ENCODE measurements around the gene TRABD2B. TPM values are rescaled to one million over a fixed set of nuclear protein-coding genes. Genes with fewer than 3 reads are reported as not detected.

TRABD2B gene
- total RNA-seq, 3 donors from 2014 or later, result 1.4 to 3.7 (median 2.3) TPM

DNA sequence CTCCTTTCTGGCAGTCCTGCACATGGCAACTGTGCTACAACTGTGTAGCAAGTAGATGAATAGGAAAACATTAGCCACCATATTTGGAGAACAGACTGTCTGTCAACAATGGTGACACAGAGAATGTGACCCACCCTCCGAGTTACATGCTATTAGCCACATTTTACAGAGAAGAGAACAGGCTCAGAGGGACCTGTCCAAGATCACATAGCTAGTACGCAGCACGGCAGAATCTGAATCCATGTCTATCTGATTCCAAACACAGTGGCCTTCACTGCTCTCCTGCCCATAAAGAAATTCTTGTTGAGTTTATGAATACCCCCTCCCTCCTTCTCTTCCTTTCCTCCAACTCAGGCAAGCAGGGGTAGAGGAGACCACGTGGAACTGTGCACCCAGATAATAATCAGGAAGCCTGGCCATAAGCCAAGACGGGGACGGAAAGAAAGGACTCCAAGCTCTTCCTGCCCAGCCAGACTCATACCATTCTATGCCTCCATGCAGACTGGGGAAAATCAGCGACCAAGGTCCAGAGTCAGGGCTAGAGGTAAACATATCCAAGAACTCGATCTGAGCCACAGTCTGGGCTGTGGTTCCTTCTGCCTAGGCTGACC, 78.8 kb downstream of the TRABD2B start:
- TF ChIP-seq POLR2AphosphoS5 (IDR thresholded peaks at IDR 0.05) (no peak), POLR2A (IDR thresholded peaks at IDR 0.05) (no peak)
- TF ChIP-seq, protein P1, sequence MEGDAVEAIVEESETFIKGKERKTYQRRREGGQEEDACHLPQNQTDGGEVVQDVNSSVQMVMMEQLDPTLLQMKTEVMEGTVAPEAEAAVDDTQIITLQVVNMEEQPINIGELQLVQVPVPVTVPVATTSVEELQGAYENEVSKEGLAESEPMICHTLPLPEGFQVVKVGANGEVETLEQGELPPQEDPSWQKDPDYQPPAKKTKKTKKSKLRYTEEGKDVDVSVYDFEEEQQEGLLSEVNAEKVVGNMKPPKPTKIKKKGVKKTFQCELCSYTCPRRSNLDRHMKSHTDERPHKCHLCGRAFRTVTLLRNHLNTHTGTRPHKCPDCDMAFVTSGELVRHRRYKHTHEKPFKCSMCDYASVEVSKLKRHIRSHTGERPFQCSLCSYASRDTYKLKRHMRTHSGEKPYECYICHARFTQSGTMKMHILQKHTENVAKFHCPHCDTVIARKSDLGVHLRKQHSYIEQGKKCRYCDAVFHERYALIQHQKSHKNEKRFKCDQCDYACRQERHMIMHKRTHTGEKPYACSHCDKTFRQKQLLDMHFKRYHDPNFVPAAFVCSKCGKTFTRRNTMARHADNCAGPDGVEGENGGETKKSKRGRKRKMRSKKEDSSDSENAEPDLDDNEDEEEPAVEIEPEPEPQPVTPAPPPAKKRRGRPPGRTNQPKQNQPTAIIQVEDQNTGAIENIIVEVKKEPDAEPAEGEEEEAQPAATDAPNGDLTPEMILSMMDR (IDR thresholded peaks at IDR 0.05), result no peak
- intact Hi-C loops (cut with DNase I; ENCODE audit: low total_unique reads), result no loop called here
- no peak overlapping the region for H3K4me3 ChIP-seq
- no peaks in the 10 kb centered on the region for H3K4me1 ChIP-seq
- H3K27ac ChIP-seq, result no peak overlapping the region
- no peak for DNase-seq (ENCODE audit: low spot score in 2 of 2)
- no peaks in the 10 kb centered on the region for H3K36me3 ChIP-seq
- no peaks in the 10 kb centered on the region for H3K9me3 ChIP-seq
- no peaks in the 10 kb centered on the region for H3K27me3 ChIP-seq

- Histone ChIP-seq H3K27me3 (no peaks in the 10 kb centered on the region), H3K27ac (no peak overlapping the region), H3K4me1 (no peaks in the 10 kb centered on the region), H3K4me3 (no peak overlapping the region), H3K9me3 (no peaks in the 10 kb centered on the region), H3K36me3 (no peaks in the 10 kb centered on the region)
- TF ChIP-seq POLR2AphosphoS5 (IDR thresholded peaks at IDR 0.05) (no peak), POLR2A (IDR thresholded peaks at IDR 0.05) (no peak)
- TF ChIP-seq, protein P1 (IDR thresholded peaks at IDR 0.05), result no peak
- intact Hi-C loops (cut with DNase I; ENCODE audit: low total_unique reads), result no loop called here
- DNase-seq (ENCODE audit: low spot score in 2 of 2), result no peak
Measured at GRCh38 chr1:47917687-47918086, 79.5 kb downstream of the TRABD2B start.

DNA sequence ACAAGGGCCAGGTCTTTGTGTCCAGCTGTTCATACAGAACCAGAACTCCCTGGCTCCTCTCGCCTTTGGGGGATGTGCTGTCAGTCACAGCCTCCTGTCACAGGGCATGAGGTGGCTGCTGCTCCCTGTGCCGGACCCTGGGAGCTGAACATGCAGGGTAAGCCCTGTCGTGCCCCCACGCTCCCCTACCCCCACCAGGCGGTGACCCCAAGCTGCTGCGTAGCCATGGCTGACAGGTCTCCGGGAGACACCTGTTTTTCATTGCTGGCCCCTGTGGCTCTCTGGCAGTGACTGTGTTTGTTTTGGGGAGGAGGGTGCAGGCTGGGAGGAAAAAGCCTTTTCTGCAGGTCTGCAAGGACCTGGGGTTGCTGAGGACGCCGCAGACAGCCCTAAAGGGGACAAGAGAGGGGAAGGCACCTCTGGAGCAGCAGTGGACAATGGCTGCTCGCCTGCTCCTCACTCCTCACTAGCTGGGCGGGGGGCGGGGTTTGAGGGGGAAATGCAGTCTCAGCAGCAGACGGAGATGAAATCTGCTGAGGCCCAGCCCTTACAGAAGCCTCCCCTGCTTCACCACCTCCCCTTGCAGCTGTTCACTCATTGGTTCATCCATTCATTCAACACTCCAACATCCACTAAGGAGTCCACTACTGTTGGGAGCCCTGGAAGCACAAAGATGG, 81.4 kb downstream of the TRABD2B start:
- no peaks in the 10 kb centered on the region for H3K9me3 ChIP-seq
- H3K27me3 ChIP-seq, result no peaks in the 10 kb centered on the region
- DNase-seq (ENCODE audit: low spot score in 2 of 2), result no peak
- no peaks in the 10 kb centered on the region for H3K4me1 ChIP-seq
- no peak overlapping the region for H3K4me3 ChIP-seq
- H3K36me3 ChIP-seq, result no peaks in the 10 kb centered on the region
- intact Hi-C loops (cut with DNase I; ENCODE audit: low total_unique reads), result no loop called here
- no peak overlapping the region for H3K27ac ChIP-seq
- TF ChIP-seq, protein P1 (IDR thresholded peaks at IDR 0.05), result no peak
- TF ChIP-seq POLR2AphosphoS5 (IDR thresholded peaks at IDR 0.05), result no peak
- TF ChIP-seq POLR2A (IDR thresholded peaks at IDR 0.05), result no peak

GRCh38 chr1:47914952-47915676, 82.1 kb downstream of the TRABD2B start:
- DNase-seq (ENCODE audit: low spot score in 2 of 2), result no peak
- Histone ChIP-seq H3K27ac (no peak overlapping the region), H3K9me3 (no peaks in the 10 kb centered on the region), H3K27me3 (no peaks in the 10 kb centered on the region), H3K4me3 (no peak overlapping the region), H3K4me1 (no peaks in the 10 kb centered on the region), H3K36me3 (no peaks in the 10 kb centered on the region)
- TF ChIP-seq, protein P1 (IDR thresholded peaks at IDR 0.05), result no peak
- TF ChIP-seq POLR2A (IDR thresholded peaks at IDR 0.05) (no peak), POLR2AphosphoS5 (IDR thresholded peaks at IDR 0.05) (no peak)
- intact Hi-C loops (cut with DNase I; ENCODE audit: low total_unique reads), result no loop called here

Measured in breast epithelium (tissue), 4 donors.